ENCODE results near the gene CLEC4F.

CLEC4F gene

GRCh38 chr2:70820499-70820898 is at the start of gene CLEC4F:
TSS of gene CLEC4F (minus strand) at chr2:70820599. CDS start at chr2:70820523, 76 bp downstream.
- H3K27ac ChIP-seq, result no peak within 1 kb of the TSS
- no peak for DNase-seq (ENCODE audit: low read depth, low spot score)

GRCh38 chr2:70868970-70869369 is 48.6 kb upstream of the CLEC4F start:
- DNase-seq (ENCODE audit: low read depth, low spot score), result no peak
- no peak overlapping the region for H3K27ac ChIP-seq

- peak; percentile 6 for DNase-seq (ENCODE audit: low read depth, low spot score)
- H3K27ac ChIP-seq, result no peak overlapping the region
These were observed 41.6 kb upstream of the CLEC4F start for GRCh38 chr2:70861777-70862625.

GRCh38 chr2:70855667-70856066 is 35.3 kb upstream of the CLEC4F start:
- H3K27ac ChIP-seq, result no peak overlapping the region
- DNase-seq (ENCODE audit: low read depth, low spot score), result no peak

- no peak overlapping the region for H3K27ac ChIP-seq
These were observed 34.0 kb upstream of the CLEC4F start for GRCh38 chr2:70854411-70854810.

GRCh38 chr2:70852824-70853223 is 32.4 kb upstream of the CLEC4F start:
- DNase-seq (ENCODE audit: low read depth, low spot score), result no peak
- H3K27ac ChIP-seq, result no peak overlapping the region

More at GRCh38 chr2:70854411-70854810, 34.0 kb upstream of the CLEC4F start:
- no peak for DNase-seq (ENCODE audit: low read depth, low spot score)

- DNase-seq (ENCODE audit: low read depth, low spot score), result no peak
- no peak overlapping the region for H3K27ac ChIP-seq
These were observed 31.3 kb upstream of the CLEC4F start for GRCh38 chr2:70851704-70852103.

- no peak overlapping the region for H3K27ac ChIP-seq
These were observed 30.5 kb upstream of the CLEC4F start for GRCh38 chr2:70850925-70851324.

GRCh38 chr2:70842401-70842800 is 22.0 kb upstream of the CLEC4F start:
- H3K27ac ChIP-seq, result no peak overlapping the region
- DNase-seq (ENCODE audit: low read depth, low spot score), result no peak

More at GRCh38 chr2:70850925-70851324, 30.5 kb upstream of the CLEC4F start:
- no peak for DNase-seq (ENCODE audit: low read depth, low spot score)

GRCh38 chr2:70837980-70838925 is 17.9 kb upstream of the CLEC4F start:
- H3K27ac ChIP-seq, result no peak overlapping the region
- DNase-seq (ENCODE audit: low read depth, low spot score), result no peak

- no peak for DNase-seq (ENCODE audit: low read depth, low spot score)
- no peak within 1 kb of the TSS for H3K27ac ChIP-seq
These were observed 15.2 kb upstream of the CLEC4F start, which contains the start of gene CD207 for GRCh38 chr2:70835643-70836042. TSS of gene CD207 (minus strand) at chr2:70835816. CDS start at chr2:70835776, 40 bp downstream.

GRCh38 chr2:70834881-70835280 is 14.5 kb upstream of the CLEC4F start:
- no peak overlapping the region for H3K27ac ChIP-seq
- no peak for DNase-seq (ENCODE audit: low read depth, low spot score)

GRCh38 chr2:70834106-70834505 is 13.7 kb upstream of the CLEC4F start:
- no peak overlapping the region for H3K27ac ChIP-seq
- DNase-seq (ENCODE audit: low read depth, low spot score), result no peak

- H3K27ac ChIP-seq, result no peak overlapping the region
- no peak for DNase-seq (ENCODE audit: low read depth, low spot score)
These were observed 12.8 kb upstream of the CLEC4F start for GRCh38 chr2:70833246-70833645.

- no peak overlapping the region for H3K27ac ChIP-seq
- DNase-seq (ENCODE audit: low read depth, low spot score), result no peak
These were observed 12.0 kb upstream of the CLEC4F start for GRCh38 chr2:70832386-70832785.

- H3K27ac ChIP-seq, result no peak overlapping the region
- no peak for DNase-seq (ENCODE audit: low read depth, low spot score)
These were observed 11.5 kb upstream of the CLEC4F start for GRCh38 chr2:70831861-70832260.

GRCh38 chr2:70830366-70830765 is 10.0 kb upstream of the CLEC4F start:
- no peak overlapping the region for H3K27ac ChIP-seq
- DNase-seq (ENCODE audit: low read depth, low spot score), result no peak

- H3K27ac ChIP-seq, result no peak overlapping the region
- no peak for DNase-seq (ENCODE audit: low read depth, low spot score)
These were observed 9.5 kb upstream of the CLEC4F start for GRCh38 chr2:70829916-70830315.

GRCh38 chr2:70828914-70829824 is 8.8 kb upstream of the CLEC4F start:
- H3K27ac ChIP-seq, result no peak overlapping the region
- DNase-seq (ENCODE audit: low read depth, low spot score), result no peak

- no peak overlapping the region for H3K27ac ChIP-seq
- DNase-seq (ENCODE audit: low read depth, low spot score), result no peak
These were observed 7.7 kb upstream of the CLEC4F start for GRCh38 chr2:70828115-70828514.

All from epithelial cell of prostate (primary cell).